B cell (primary cell): ENCODE measurements around the gene ZBTB16. TPM values are rescaled to one million over a fixed set of nuclear protein-coding genes. Genes with fewer than 3 reads are reported as not detected.

Source experiments
- ATAC-seq: fragments of 200-7000 bp; cut with Tn5 transposase; one replicate; pipeline ENCODE4 v1.10.0; 2021; ENCODE audit warnings: low read depth, mild to moderate bottlenecking, moderate number of reproducible peaks, moderate library complexity
- CTCF ChIA-PET: fragments of 350-600 bp; sonication (Branson Sonifier 250); formaldehyde crosslinking; loops from one replicate; lab custom pipeline; 2021; ENCODE audit warnings: antibody characterized with exemption, inconsistent platforms; lab: Charles Lee
- POLR2A ChIA-PET: fragments of 350-600 bp; sonication (Branson Sonifier 250); formaldehyde crosslinking; loops from one replicate; lab custom pipeline; 2021; ENCODE audit warnings: antibody characterized with exemption; lab: Charles Lee
- DNase-seq: peaks from one replicate; pipeline ENCODE4 v3.0.0; 2013
- H2AFZ ChIP-seq: 2 replicates; pipeline ENCODE4 v1.6.1; 2012; ENCODE audit warnings: mild to moderate bottlenecking, low read depth, low read length; ENCODE audit not compliant: insufficient read depth, poor library complexity, severe bottlenecking
- H3K27ac ChIP-seq, 2 donors: 1 replicate in 1 of 2; 2 replicates in 1 of 2; pipeline ENCODE4 v1.5.1; 2012 to 2013; ENCODE audit warnings: low read length in 2 of 2, mild to moderate bottlenecking in 2 of 2, moderate library complexity in 1 of 2
- H3K27me3 ChIP-seq, 4 experiments: fragments of 200-600 bp in 1 of 4; sonication (generic) in 1 of 4; replicated peaks in 1 of 4; 1 replicate in 2 of 4; 2 replicates in 2 of 4; pipeline versions ENCODE4 v1.6.1 to v1.7.0; 2013 to 2016; ENCODE audit warnings: low read length in 3 of 4, mild to moderate bottlenecking in 2 of 4, mixed read lengths in 1 of 4, moderate library complexity in 1 of 4; ENCODE audit not compliant: insufficient read depth in 4 of 4, control insufficient read depth in 3 of 4; ENCODE audit errors: control extremely low read depth in 1 of 4
- H3K36me3 ChIP-seq, 2 experiments: replicated peaks in 1 of 2; 1 replicate in 1 of 2; 2 replicates in 1 of 2; pipeline versions ENCODE4 v1.6.1 to v1.7.1; 2013; ENCODE audit warnings: low read length in 1 of 2; ENCODE audit not compliant: insufficient read depth in 2 of 2, control insufficient read depth in 1 of 2; ENCODE audit errors: control extremely low read depth in 1 of 2, extremely low read depth in 1 of 2
- H3K4me1 ChIP-seq, 2 donors: fragments of 200-600 bp in 1 of 2; sonication (generic) in 1 of 2; 1 replicate in 1 of 2; 2 replicates in 1 of 2; pipeline versions ENCODE4 v1.5.1 to v1.6.1; 2013 to 2017; ENCODE audit warnings: low read length in 2 of 2; ENCODE audit not compliant: control insufficient read depth in 2 of 2, insufficient read depth in 2 of 2
- H3K4me2 ChIP-seq: replicated peaks from 2 replicates; pipeline ENCODE3; 2012; ENCODE audit warnings: mild to moderate bottlenecking, low read depth, low read length; ENCODE audit not compliant: poor library complexity, severe bottlenecking
- H3K4me3 ChIP-seq, 5 experiments: fragments of 200-600 bp in 1 of 5; sonication (generic) in 1 of 5; 1 replicate in 3 of 5; 2 replicates in 2 of 5; pipeline versions ENCODE4 v1.5.1 to v1.7.0; 2011 to 2016; ENCODE audit warnings: low read length in 4 of 5, mild to moderate bottlenecking in 4 of 5, low read depth in 2 of 5, control low read depth in 1 of 5, moderate library complexity in 1 of 5; ENCODE audit not compliant: insufficient read depth in 1 of 5; ENCODE audit errors: control extremely low read depth in 1 of 5, extremely low read depth in 1 of 5
- H3K79me2 ChIP-seq: fragments of 200-600 bp; sonication (generic); one replicate; pipeline ENCODE4 v1.6.0; 2016; ENCODE audit warnings: low read length; ENCODE audit not compliant: control insufficient read depth, insufficient read depth
- H3K9ac ChIP-seq: fragments of 200-600 bp; sonication (generic); 2 replicates; pipeline ENCODE4 v1.6.1; 2017; ENCODE audit warnings: mild to moderate bottlenecking, low read length, moderate library complexity
- H3K9me3 ChIP-seq, 3 donors: one replicate each; pipeline versions ENCODE4 v1.6.1 to v1.7.1; 2013; ENCODE audit warnings: low read length in 2 of 3; ENCODE audit not compliant: control insufficient read depth in 2 of 3, insufficient read depth in 1 of 3; ENCODE audit errors: control extremely low read depth in 1 of 3
- H4K20me1 ChIP-seq: 2 replicates; pipeline ENCODE4 v1.6.0; 2012; ENCODE audit warnings: mild to moderate bottlenecking, low read length; ENCODE audit not compliant: insufficient read depth, control insufficient read depth, poor library complexity, severe bottlenecking
- H3K27ac Mint-ChIP-seq: one replicate; pipeline ENCODE4 v1.8.0; 2021; ENCODE audit warnings: mixed read lengths
- H3K27me3 Mint-ChIP-seq: one replicate; pipeline ENCODE4 v1.8.0; 2021; ENCODE audit warnings: mixed read lengths
- H3K4me1 Mint-ChIP-seq: one replicate; pipeline ENCODE4 v1.8.0; 2021; ENCODE audit warnings: mixed read lengths
- H3K4me3 Mint-ChIP-seq: one replicate; pipeline ENCODE4 v1.8.0; 2021; ENCODE audit warnings: mixed read lengths
- H3K9me3 Mint-ChIP-seq: one replicate; pipeline ENCODE4 v1.8.0; 2022; ENCODE audit warnings: mixed read lengths; ENCODE audit not compliant: insufficient read depth
- EZH2 ChIP-seq: IDR thresholded peaks from 2 replicates; pipeline ENCODE4 v1.6.1; 2012; ENCODE audit warnings: borderline replicate concordance, low read depth, mild to moderate bottlenecking, moderate library complexity, low read length; ENCODE audit not compliant: insufficient read depth, poor library complexity, severe bottlenecking
- WGBS: methylation state at CpG from one replicate; pipeline ENCODE4 v1.1.5; 2013; ENCODE audit warnings: missing lambda C conversion rate; ENCODE audit not compliant: insufficient coverage; 5-methylcytosine and 5-hydroxymethylcytosine counted together
- intact Hi-C: fragments of 100-400 bp; cut with micrococcal nuclease; formaldehyde crosslinking; loops from one replicate; pipeline ENCODE4 v1.10.0; 2022
- polyA plus RNA-seq: library from polyadenylated mRNA; depleted of rRNA; stranded (reverse); fragments of >200 nt; gene quantifications from 2 replicates; pipeline ENCODE4 v1.2.3, GENCODE V29; 2012
- total RNA-seq, 2 donors: library from RNA; stranded (reverse); fragments of 120-200 nt in 1 of 2; gene quantifications; 1 replicate in 1 of 2; 2 replicates in 1 of 2; pipeline versions ENCODE4 v1.2.3 to v1.2.4, GENCODE V29; 2013 to 2022
- TF ChIP-seq, protein P1 (sequence below): fragments of 200-600 bp; IDR thresholded peaks from one replicate; pipeline ENCODE4 v1.8.0; 2022; ENCODE audit warnings: antibody characterized with exemption, mild to moderate bottlenecking

Gene ZBTB16
- total and polyA plus RNA-seq, 2 donors (not counting 1 experiment from before 2014, with no cell fraction given): 16.0 to 20.6 TPM

DNA sequence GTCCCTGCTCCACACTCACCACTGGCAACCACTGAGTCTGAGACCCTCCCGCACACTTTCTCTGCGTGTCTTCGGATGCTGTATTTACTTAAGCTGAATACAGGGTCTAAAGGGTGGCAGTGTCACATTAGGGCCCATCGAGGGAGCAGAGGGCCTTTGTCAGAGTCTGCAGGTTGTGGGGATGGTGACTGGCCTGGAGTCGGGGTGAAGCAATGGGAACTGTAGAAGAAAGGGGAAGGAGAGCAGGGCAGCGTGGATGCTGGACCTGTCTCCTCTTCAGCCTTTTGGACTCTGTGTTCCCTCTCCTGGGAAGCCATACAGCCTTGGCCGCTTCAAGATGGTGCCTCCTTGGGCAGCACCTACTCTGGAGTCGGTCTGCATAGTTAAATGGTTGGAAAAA lies 61.1 kb downstream of the ZBTB16 start:
- POLR2A ChIA-PET: no interaction called here
- Histone ChIP-seq H3K27me3 (no peaks in the 10 kb centered on the region), H3K36me3 (peaks cover 0 to 2% of the 10 kb centered on the region in 2 experiments), H4K20me1 (peaks cover 4% of the 10 kb centered on the region), H3K9me3 (no peaks in the 10 kb centered on the region), H3K4me1 (no peaks in the 10 kb centered on the region), H3K79me2 (peaks cover 3% of the 10 kb centered on the region), H3K9ac (no peak overlapping the region), H3K4me2 (no peak overlapping the region), H3K27ac (no peak overlapping the region), H3K4me3 (no peak overlapping the region), H2AFZ (no peak overlapping the region)
- H3K4me3 Mint-ChIP-seq: no peak overlapping the region
- ATAC-seq (no peak), DNase-seq (no peak)
- no peak for TF ChIP-seq EZH2
- TF ChIP-seq, protein P1, sequence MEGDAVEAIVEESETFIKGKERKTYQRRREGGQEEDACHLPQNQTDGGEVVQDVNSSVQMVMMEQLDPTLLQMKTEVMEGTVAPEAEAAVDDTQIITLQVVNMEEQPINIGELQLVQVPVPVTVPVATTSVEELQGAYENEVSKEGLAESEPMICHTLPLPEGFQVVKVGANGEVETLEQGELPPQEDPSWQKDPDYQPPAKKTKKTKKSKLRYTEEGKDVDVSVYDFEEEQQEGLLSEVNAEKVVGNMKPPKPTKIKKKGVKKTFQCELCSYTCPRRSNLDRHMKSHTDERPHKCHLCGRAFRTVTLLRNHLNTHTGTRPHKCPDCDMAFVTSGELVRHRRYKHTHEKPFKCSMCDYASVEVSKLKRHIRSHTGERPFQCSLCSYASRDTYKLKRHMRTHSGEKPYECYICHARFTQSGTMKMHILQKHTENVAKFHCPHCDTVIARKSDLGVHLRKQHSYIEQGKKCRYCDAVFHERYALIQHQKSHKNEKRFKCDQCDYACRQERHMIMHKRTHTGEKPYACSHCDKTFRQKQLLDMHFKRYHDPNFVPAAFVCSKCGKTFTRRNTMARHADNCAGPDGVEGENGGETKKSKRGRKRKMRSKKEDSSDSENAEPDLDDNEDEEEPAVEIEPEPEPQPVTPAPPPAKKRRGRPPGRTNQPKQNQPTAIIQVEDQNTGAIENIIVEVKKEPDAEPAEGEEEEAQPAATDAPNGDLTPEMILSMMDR: no peak
- CTCF ChIA-PET: no interaction called here
- intact Hi-C loops: no loop called here
- H3K27me3 Mint-ChIP-seq: peaks cover 30% of the 10 kb centered on the region
- H3K27ac Mint-ChIP-seq: no peak overlapping the region
- no peaks in the 10 kb centered on the region for H3K9me3 Mint-ChIP-seq
- peaks cover 2% of the 10 kb centered on the region for H3K4me1 Mint-ChIP-seq
- WGBS: 83% methylated on average over 7 of the region's 8 CpGs

DNA sequence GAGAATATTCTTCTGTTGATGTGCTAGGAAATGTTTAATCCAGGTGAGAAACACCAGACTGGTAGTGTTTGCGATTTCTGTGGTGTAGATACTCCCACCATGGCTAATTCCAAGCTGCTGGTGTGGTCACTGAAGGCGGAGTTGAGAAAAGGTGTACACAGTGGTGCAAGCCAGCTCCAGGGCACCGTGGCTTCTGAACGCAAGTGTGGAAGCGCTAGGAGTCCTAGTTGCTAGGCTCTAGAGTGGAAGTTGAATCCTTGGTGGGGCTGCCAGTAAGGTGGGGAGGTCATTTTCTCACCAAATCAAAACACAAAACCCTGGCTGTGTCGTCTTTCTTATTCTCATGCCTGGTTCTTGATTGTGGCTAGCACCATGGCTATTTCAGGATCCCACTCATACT lies 61.6 kb downstream of the ZBTB16 start:
- no peak overlapping the region for H3K4me3 ChIP-seq
- ChIA-PET CTCF (no interaction called here), POLR2A (no interaction called here)
- WGBS: 93% methylated on average over 5 of the region's 6 CpGs
- Mint-ChIP-seq H3K4me1 (peaks cover 2% of the 10 kb centered on the region), H3K4me3 (no peak overlapping the region), H3K27ac (no peak overlapping the region), H3K9me3 (no peaks in the 10 kb centered on the region), H3K27me3 (peaks cover 30% of the 10 kb centered on the region)
- H3K4me2 ChIP-seq: no peak overlapping the region
- H4K20me1 ChIP-seq: peaks cover 4% of the 10 kb centered on the region
- H3K27ac ChIP-seq: no peak overlapping the region
- no peak for TF ChIP-seq EZH2
- TF ChIP-seq, protein P1: no peak
- no peaks in the 10 kb centered on the region for H3K9me3 ChIP-seq
- DNase-seq (no peak), ATAC-seq (no peak)
- no peaks in the 10 kb centered on the region for H3K27me3 ChIP-seq
- no peak overlapping the region for H2AFZ ChIP-seq
- H3K9ac ChIP-seq: no peak overlapping the region
- intact Hi-C loops: no loop called here
- peaks cover 0 to 2% of the 10 kb centered on the region in 2 experiments for H3K36me3 ChIP-seq
- H3K4me1 ChIP-seq: no peaks in the 10 kb centered on the region
- peaks cover 3% of the 10 kb centered on the region for H3K79me2 ChIP-seq
